GM12801 (cell line): ENCODE data around the gene WFIKKN1.

ENCODE experiments used
- CTCF ChIP-seq: IDR thresholded peaks from one replicate; pipeline ENCODE4 v1.5.1; 2011; ENCODE audit warnings: control low read depth; ENCODE audit not compliant: insufficient read length; ENCODE audit errors: extremely low read depth

The WFIKKN1 gene

DNA sequence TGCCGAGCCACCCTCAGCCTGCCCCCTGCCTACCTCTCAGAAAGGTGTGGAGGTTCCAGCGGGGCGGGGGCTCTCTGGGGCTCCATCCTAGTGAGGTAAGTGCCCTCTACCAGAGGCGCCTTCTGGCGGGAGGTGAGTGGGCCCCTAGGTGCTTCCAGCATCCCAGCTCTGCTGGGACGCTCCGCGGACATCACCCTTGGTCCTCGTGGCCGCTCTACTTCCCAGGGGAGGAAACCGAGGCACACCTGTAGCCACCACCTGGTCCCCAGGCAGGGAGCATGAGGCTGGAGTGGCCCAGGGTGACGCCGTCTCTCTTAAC lies 12.2 kb downstream of the WFIKKN1 start:
- TF ChIP-seq CTCF: no peak

DNA sequence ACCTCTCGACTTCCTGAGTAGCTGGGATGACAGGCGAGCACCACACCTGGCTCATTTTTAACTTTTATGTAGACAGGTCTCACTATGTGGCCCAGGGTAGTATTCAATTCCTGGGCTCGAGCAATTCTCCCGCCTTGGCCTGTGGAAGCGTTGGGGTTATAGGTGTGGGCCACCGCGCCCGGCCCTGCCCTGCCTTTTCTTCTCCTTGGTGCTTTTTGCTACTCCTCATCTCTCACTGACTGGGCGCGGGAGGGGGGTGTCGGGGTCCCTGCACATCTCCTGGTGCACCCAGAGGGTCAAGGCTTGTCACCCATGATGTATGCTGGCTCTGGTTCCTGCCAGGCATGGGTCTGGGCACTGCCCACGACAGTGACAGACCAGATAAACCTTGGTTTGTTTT lies 13.8 kb downstream of the WFIKKN1 start:
- TF ChIP-seq CTCF: no peak

GRCh38 chr16:645852-646678 lies 15.3 kb downstream of the WFIKKN1 start:
- no peak for TF ChIP-seq CTCF

GRCh38 chr16:646679-647172 lies 15.9 kb downstream of the WFIKKN1 start:
- TF ChIP-seq CTCF: no peak

- TF ChIP-seq CTCF: no peak
Measured at GRCh38 chr16:647173-647902, 16.6 kb downstream of the WFIKKN1 start.

- no peak for TF ChIP-seq CTCF
Measured at GRCh38 chr16:648071-648780, 17.4 kb downstream of the WFIKKN1 start.
